ENCODE data around the gene MYOM1. TPM values are rescaled to one million over a fixed set of nuclear protein-coding genes. Genes with fewer than 3 reads are reported as not detected.
A peak's percentile ranks its signal among the peaks of the same experiment; 100 is the strongest.

Gene MYOM1
- total and polyA plus RNA-seq, 2 donors (not counting 3 experiments of a cell fraction or from before 2014, with no cell fraction given) = 0.08 TPM; not detected in 1

DNA sequence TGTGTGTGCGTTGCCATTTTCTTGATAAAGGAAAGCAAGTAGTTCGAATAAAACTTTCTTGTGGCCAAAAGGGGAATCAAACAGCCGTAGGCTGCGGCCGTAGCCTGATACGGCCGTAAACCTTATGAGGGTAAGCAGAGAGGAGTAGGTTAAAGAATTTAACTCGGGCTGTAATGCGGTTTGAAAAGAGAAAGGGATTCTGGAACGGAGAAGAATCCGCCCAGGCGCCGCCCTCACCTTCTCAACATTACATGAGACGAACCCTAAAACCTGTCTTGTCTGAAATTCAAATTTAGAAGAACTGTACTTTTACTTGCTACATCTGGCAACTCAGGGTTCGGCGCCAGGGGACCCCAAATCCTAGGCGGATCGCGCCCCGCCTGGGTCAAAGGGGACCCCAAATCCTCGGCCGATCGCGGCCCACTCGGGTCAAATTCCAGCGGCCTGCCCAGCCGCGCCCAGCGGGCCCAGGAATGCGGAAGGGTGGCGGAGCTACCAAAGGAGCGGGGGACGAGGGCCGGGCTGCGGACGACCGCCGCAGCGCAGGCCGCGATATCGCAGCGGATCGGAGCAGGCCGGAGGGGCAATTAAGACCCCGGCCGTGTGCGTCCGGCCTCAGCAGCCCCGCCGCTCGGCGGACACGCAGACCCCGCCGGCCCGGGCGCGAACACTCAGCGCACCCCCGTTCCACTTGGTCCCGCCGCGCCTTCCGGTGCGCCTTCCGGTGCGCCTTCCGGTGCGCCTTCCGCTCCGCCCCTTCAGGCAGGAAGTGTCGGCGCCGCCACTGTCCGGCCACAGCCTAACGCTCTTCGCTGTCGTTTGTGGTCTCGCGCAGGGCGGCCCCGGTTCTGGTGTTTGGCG is 41.8 kb upstream of the MYOM1 start, which contains the start of gene MYL12B:
Gene MYL12B (plus strand): TSS at position 761 of the 861 bp plus-strand sequence. CDS start 10,766 bp downstream, outside the sequence.
- TF ChIP-seq POLR2AphosphoS5 (IDR thresholded peaks at IDR 0.05; ENCODE audit: insufficient read depth, low read depth, low read length) (peak; percentile 95), JUN (IDR thresholded peaks at IDR 0.05; ENCODE audit: borderline replicate concordance, insufficient read depth, insufficient read length, low read depth) (no peak), EZH2 (IDR thresholded peaks at IDR 0.05; ENCODE audit: borderline replicate concordance, low read depth, low read length, severe bottlenecking) (no peak), GATA2 (IDR thresholded peaks at IDR 0.05; ENCODE audit: insufficient read depth, insufficient read length, low read depth, low read length) (peak; percentile 7), FOS (IDR thresholded peaks at IDR 0.05; ENCODE audit: borderline replicate concordance, insufficient read depth, low read length) (no peak), MYC (IDR thresholded peaks at IDR 0.05; ENCODE audit: low read depth, low read length) (no peak), POLR2A (IDR thresholded peaks at IDR 0.05; ENCODE audit: low read depth, low read length) (peak; percentile 75)
- TF ChIP-seq, protein P1, sequence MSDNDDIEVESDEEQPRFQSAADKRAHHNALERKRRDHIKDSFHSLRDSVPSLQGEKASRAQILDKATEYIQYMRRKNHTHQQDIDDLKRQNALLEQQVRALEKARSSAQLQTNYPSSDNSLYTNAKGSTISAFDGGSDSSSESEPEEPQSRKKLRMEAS (IDR thresholded peaks at IDR 0.05; ENCODE audit: insufficient read depth, insufficient read length) = no peak
- TF ChIP-seq, protein P2, sequence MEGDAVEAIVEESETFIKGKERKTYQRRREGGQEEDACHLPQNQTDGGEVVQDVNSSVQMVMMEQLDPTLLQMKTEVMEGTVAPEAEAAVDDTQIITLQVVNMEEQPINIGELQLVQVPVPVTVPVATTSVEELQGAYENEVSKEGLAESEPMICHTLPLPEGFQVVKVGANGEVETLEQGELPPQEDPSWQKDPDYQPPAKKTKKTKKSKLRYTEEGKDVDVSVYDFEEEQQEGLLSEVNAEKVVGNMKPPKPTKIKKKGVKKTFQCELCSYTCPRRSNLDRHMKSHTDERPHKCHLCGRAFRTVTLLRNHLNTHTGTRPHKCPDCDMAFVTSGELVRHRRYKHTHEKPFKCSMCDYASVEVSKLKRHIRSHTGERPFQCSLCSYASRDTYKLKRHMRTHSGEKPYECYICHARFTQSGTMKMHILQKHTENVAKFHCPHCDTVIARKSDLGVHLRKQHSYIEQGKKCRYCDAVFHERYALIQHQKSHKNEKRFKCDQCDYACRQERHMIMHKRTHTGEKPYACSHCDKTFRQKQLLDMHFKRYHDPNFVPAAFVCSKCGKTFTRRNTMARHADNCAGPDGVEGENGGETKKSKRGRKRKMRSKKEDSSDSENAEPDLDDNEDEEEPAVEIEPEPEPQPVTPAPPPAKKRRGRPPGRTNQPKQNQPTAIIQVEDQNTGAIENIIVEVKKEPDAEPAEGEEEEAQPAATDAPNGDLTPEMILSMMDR (IDR thresholded peaks at IDR 0.05; ENCODE audit: extremely low read depth in 1 of 2, insufficient read depth in 1 of 2, low read depth in 1 of 2, low read length in 2 of 2) = no peak
- peak; percentile 80 for DNase-seq (ENCODE audit: low read depth, low spot score)
- TSS peak; percentile 80 for BruUV-seq (replicated peaks)
- peak within 1 kb of the TSS; percentile 93 to 100 (median 97) for H3K4me3 ChIP-seq (replicated peaks in 1 of 3; ENCODE audit: insufficient read depth in 1 of 3, low read depth in 1 of 3, low read length in 3 of 3)
- POLR2A ChIA-PET = interaction anchor here (0.6 to 1.4 kb wide), 4 partner anchors 9 to 332 kb away, joined by 3 to 6 read pairs (median 4); no protein-coding TSS in a partner anchor
- peaks cover 3% of the 10 kb centered on the region for H3K9me1 ChIP-seq (replicated peaks; ENCODE audit: control insufficient read depth, extremely low read depth, insufficient read depth, low read length)
- intact Hi-C loops (cut with micrococcal nuclease) (loop anchor here (1.0 to 5.0 kb wide), 6 partner anchors 11 to 531 kb away; partner anchors contain the start of genes LPIN2, MYL12A and TGIF1), dilution Hi-C loops (cut with MboI; ENCODE audit: extremely low pct_ligation_motif_present, low sequenced_read_pairs) (loop anchor here (25.0 kb wide), 1 partner anchor 201 kb away; the partner anchor contains the start of gene TGIF1)
- peak; percentile 60 for FAIRE-seq
- no peaks in the 10 kb centered on the region for H3K9me3 ChIP-seq (replicated peaks; ENCODE audit: control insufficient read depth, insufficient read depth, low read length)
- CTCF ChIA-PET = interaction anchor here (0.8 to 2.2 kb wide), 3 partner anchors 11 to 737 kb away, joined by 3 to 10 read pairs (median 3); no protein-coding TSS in a partner anchor
- peaks cover 16 to 17% of the 10 kb centered on the region in 2 experiments for H3K36me3 ChIP-seq (ENCODE audit: control insufficient read depth in 2 of 2, extremely low read depth in 1 of 2, insufficient read depth in 2 of 2, low read length in 2 of 2)
- peak within 1 kb of the TSS; percentile 94 for H3K27ac ChIP-seq (ENCODE audit: insufficient read depth, low read depth, low read length)
- H3K27me3 ChIP-seq (ENCODE audit: control insufficient read depth in 2 of 2, insufficient read depth in 2 of 2, low read length in 2 of 2) = no peaks in the 10 kb centered on the region
- peak within 1 kb of the TSS; percentile 100 for H3K9ac ChIP-seq (replicated peaks; ENCODE audit: extremely low read depth, insufficient read depth, low read length)
- peaks cover 50% of the 10 kb centered on the region for H3K79me2 ChIP-seq (ENCODE audit: control insufficient read depth, insufficient read depth, low read length)
- H4K20me1 ChIP-seq (replicated peaks; ENCODE audit: control insufficient read depth, extremely low read depth, insufficient read depth, low read length) = peaks cover 24% of the 10 kb centered on the region
- H2AFZ ChIP-seq (ENCODE audit: low read depth, low read length) = peak within 1 kb of the TSS; percentile 42
- peak within 1 kb of the TSS; percentile 97 for H3K4me2 ChIP-seq (ENCODE audit: insufficient read depth, low read length)
- peaks cover 36% of the 10 kb centered on the region for H3K4me1 ChIP-seq (ENCODE audit: control insufficient read depth, extremely low read depth, insufficient read depth, low read length)
